CD4-positive, alpha-beta T cell treated with Interleukin-2 at 100 ng/mL for 4 hours (primary cell): ENCODE data around the gene SRC.

Source experiments
- DNase-seq: peaks from one replicate; pipeline ENCODE4 v3.0.0-alpha.2; 2020; ENCODE audit warnings: low spot score

SRC gene

DNA sequence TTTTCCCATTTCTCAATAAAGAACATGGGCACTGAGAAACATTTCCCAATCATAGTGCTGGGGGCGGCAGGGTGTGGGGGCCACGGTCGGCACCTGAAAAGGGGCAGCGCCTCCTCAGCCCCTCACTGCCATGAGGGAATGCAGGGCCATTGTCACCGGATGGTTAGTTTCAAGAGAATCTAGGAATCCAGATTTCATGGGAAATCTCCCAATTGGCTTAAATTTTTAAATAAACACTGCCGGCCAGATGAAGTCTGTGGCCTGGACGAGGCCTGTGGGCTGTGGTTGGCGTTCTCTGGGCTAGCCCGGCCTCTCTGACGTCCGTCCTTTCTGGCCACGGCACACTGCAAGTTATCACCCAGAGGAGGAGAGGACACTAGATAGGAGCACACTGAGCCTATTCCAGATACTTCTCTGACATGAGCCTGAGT is 30.9 kb upstream of the SRC start:
- DNase-seq = no peak

DNA sequence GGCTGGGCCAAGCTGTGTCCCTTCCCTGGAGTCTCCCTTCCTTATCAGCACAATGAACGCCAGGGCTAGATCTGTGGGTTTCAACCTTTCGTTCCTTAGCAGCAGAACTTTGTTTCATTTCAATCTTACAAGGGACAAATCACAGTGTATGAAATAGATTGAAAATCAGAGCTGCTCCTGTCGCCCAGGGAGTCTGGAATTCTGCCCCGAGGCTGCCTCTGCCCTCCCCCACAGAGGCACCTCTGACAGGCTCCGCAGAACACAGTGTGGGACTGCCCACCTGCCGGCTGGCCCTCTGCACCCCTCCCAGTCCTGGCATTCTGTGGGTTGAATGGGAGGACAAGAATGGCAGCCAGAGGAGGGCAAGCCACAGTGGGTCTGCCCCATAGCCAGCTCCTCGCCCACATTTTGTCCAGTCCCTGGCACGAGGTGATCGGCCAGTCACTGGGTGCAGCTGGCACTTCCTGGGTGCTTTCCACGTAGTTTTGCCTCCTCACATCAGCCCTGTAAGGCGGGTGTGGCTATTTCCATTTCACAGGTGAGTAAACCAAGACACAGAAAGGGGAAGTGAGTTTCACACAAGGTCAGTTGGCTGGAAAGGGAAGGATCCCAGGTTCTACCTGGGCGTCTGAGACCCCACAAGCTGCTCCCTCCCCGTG is 30.4 kb upstream of the SRC start:
- DNase-seq = no peak

- DNase-seq = peak; percentile 13
Observed at GRCh38 chr20:37316116-37316774, 29.7 kb upstream of the SRC start.

- no peak for DNase-seq
Observed at GRCh38 chr20:37316775-37317170, 29.2 kb upstream of the SRC start.

DNA sequence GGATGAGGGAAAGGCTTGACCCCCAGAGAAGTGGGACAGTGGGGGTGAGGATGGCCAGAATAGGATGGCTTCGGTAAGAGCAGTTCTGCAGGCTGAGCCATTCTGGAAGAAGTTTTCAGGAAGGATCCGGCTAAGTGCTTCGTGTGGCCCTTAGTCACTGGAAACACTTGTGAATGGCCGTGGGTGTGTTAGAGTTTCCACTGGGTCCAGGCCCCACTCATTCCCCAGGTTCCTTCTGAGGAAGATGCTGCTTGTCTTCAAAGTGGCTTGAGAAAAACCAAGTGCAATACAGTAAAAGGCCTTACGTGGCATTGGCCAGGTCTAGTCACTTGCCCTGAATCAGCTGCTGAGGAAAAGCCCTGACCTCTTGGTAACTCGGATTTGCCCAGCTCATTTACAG is 28.6 kb upstream of the SRC start:
- no peak for DNase-seq

- DNase-seq = no peak
Observed at GRCh38 chr20:37317994-37318640, 27.8 kb upstream of the SRC start.

- DNase-seq = no peak
Observed at GRCh38 chr20:37319151-37319671, 26.7 kb upstream of the SRC start.

DNA sequence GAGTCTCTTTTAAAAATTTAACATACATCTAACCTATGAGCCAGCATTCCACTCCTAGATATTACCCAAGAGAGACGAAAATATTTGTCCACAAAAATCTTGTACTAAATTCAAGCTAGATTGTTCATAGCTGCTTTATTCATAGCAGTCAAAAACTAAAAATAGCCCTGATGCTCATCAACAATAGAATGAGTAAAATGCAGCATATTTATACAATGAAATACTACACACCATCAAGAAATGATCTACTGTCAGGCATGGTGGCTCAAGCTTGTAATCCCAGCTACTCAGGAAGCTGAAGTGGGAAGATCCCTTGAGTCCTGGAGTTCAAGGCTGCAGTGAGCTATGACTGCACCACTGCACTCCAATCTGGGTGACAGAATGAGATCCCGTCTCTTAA is 22.0 kb upstream of the SRC start:
- no peak for DNase-seq

DNA sequence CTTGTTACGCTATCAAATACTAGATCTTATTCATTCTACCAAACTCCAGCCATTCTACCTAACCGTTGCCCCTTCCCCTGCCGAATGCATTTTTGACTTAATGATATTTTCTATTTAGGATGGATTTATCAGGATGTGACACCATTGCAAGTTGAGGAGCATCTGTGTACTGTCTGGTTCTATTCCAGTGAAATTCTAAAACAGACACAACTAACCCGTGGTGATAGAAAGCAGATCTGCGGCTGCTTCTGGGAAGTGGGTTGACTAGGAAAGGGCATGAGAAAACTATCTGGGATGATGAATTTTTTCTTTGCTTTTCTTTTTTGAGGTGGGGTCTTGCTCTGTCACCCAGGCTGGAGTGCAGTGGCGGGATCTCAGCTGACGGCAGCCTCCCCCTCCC is 20.7 kb upstream of the SRC start:
- DNase-seq = no peak

- no peak for DNase-seq
Observed at GRCh38 chr20:37326666-37327065, 19.3 kb upstream of the SRC start.

DNA sequence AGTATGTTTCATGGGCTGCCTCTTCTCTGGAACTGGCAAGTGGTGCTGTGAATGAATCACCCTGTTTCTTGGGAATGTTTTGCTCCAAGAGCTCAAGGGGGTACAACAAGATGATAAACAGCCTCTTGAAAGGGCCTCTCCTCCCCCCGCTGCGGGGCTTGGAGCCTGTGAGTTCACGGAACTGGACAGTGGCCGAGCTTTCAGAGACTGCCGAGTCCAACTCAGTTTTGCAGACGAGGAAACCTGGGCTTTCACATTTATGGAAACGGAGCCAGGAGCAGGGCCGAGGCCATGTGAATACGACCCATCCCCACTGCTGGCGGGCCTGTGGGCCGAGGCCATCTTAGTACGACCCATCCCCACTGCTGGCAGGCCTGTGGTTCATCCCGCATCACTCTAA is 18.2 kb upstream of the SRC start:
- DNase-seq = no peak

DNA sequence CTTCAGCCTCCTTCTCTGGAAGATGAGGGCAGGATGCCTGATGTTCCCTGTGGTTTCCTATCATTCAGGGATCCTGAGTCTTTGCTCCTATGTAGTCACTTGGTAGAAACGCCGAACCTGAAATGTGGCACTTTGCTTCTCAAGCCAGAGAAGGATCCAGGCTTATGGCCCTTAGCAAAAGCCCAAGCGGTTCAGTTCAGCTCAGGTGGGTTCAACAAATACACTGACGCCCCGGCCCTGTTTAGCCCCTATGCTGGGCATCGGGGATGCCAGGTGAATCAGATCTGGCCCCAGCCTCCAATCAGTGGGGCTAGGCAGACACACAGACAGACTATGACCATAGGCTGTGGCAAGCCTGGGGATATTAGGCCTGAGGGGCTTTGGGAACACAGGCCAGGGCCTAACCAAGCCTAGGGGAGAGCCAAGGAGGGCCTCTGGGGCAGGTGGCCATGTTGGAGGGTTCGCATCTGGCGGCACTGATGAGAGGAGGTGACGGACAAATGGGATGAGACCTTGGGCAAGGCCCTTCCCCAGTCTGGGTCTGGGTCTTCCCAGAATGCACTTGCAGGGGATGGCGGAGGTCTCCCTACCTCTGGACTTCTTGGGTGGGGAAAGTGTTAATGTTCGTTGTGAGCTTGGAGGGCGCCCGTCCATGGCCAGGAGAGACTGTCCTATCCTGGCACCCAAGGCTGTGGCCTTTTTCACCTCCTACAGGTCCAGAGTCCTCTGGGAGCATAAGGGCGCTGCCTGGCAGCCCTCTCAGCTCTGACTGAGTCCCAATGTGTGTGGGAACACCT is 17.6 kb upstream of the SRC start:
- DNase-seq = no peak

- DNase-seq = no peak
Observed at GRCh38 chr20:37329481-37330165, 16.3 kb upstream of the SRC start.

DNA sequence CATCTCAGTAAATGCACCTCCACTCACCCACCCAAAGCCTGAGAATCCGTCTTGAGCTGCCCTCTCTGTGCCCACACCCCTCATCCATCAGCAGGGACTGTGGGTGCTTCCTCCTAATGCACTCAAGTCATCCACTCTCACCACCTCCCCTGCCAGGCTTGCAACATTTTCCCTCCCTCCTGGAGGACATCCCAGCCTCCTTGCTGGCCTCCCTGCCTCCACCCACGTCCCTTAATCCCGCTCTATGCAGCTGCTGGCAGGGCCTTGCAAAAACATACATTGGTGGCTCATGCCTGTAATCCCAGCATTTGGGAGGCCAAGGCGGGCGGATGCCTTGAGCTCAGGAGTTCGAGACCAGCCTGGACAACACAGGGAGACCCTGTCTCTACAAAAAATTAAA is 15.6 kb upstream of the SRC start:
- no peak for DNase-seq

DNA sequence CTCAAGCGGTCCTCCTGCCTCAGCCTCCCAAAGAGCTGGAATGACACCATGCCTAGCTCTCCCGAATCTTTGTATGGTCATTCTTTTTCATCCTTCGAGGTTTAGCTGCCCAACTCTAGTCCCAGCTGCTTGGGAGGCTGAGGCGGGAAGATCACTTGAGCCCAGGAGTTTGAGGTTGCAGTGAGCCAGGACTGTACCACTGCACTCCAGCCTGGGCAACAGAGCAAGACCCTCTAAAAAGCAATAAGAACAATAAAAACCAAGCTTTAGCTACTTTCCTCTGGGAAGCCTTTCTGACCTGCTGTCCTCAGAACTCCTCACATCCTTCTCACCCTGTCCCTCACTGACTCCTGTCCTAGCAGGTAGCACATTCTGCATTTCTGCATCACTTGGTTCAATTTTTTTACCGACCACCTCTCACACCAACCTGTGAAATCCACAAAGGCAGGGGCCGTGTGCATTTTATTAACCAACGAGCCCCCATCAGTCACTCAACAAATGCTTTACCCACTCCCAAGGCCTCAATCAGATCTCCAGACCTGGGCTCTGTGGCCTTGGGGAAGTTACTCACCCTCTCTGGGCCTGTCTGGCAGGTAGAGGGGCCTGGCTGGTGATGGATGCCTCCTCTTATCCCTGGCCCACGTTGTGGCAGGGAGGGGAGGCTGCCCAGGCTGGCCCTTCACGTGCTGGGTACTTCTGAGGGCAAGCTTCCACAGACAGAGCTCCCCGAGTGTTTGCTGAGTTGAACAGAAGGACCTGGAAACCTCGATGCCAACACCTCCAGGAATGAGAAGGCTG is 14.7 kb upstream of the SRC start:
- DNase-seq = no peak

GRCh38 chr20:37333130-37333847 is 12.7 kb upstream of the SRC start:
- DNase-seq = no peak

DNA sequence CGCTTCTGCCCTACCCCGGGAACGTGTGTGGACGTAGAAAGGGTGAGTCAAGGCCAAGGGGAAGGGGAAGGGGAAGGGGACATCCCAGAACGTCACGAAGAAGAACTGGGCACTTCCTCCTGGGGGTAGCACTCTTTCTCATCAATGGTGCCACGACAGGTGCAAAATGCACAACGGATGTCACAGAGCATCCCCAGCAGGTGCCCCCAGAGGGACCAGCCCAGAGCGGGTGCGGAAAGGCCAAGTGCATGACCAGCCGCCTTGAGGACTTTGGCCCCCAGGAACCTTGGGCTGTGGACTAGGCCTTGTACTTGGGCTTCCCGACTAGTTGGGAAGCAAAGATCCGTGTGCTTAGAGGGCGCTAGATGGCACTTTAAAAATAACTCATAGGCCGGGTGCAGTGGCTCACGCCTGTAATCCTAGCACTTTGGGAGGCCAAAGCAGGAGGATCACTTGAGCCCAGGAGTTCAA is 12.1 kb upstream of the SRC start:
- DNase-seq = peak; percentile 18

DNA sequence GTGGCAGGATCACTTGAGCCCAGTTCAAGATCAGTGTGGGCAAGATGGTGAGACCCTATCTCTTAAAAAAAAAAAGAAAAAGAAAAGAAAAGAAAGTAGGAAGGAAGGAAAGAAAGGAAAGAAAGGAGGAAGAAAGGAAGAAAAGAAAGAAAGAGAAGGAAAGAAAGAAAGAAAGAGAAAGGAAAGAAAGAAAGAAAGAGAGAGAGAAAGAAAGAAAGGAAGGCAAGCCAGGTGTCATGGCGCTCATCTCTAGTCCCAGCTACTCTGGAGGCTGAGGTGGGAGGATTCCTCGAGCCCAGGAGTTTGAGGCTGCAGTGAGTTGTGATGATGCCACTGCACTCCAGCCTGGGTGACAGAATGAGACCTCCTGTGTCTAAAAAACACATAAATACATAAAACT is 11.5 kb upstream of the SRC start:
- no peak for DNase-seq

GRCh38 chr20:37335642-37336368 is 10.1 kb upstream of the SRC start:
- DNase-seq = no peak
